Tongue (tissue), 2 donors: ENCODE data around the gene CDKL4. TPM values are rescaled to one million over a fixed set of nuclear protein-coding genes. Genes with fewer than 3 reads are reported as not detected.
"Not testable (repeated sequence)": the region's sequence is repeated elsewhere in the genome, so short reads cannot be mapped to it uniquely, and the experiment has no call there.

Source experiments
- DNase-seq: peaks from one replicate; pipeline ENCODE4 v3.0.0-alpha.2; 2015
- total RNA-seq: library from RNA; depleted of rRNA; stranded (reverse); fragments of >200 nt; gene quantifications from one replicate; pipeline ENCODE4 v1.2.3, GENCODE V29; 2014

CDKL4 gene
- 1.8 TPM for total RNA-seq

DNA sequence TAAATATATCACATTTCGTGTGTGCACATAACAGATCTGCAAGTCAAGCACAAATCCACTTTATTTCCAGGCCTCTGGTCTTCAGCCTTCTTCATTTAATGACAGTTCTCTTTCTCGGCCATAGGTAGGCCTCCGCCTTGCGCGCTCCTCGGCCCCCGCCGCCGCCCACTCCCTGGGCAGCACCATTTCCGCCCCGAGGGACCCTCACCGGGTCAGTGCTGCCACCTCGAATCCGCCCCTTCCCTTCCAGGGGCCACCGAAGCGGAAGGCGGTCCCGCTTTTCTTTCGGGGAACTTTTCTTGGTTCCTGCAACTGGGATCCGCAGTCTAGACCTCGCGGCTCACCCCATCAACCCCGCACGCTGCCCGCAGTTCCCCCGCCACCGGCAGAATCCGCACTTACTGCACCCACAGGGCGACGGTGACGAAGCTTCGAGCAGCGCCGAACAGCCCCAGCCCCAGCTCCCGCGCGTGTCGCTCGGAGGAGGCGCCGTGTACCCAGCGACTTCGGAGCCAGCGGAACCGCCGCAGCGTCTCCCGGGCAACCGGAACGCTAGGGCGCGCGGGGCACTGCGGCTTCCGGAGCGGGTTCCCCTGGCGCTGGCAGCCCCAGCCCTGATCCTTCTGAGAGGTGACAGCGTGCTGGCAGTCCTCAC is at the start of gene CDKL4:
CDKL4 (minus strand) TSS at position 502 of the 655 bp plus-strand sequence.
- DNase-seq = peak; percentile 8

GRCh38 chr2:39290433-39290832 is 46.7 kb upstream of the CDKL4 start:
- no peak for DNase-seq

- DNase-seq = no peak
Observed at GRCh38 chr2:39289609-39290008, 45.8 kb upstream of the CDKL4 start.

- DNase-seq = no peak
Observed at GRCh38 chr2:39283561-39283960, 39.8 kb upstream of the CDKL4 start.

- DNase-seq = no peak
Observed at GRCh38 chr2:39281391-39281790, 37.6 kb upstream of the CDKL4 start.

DNA sequence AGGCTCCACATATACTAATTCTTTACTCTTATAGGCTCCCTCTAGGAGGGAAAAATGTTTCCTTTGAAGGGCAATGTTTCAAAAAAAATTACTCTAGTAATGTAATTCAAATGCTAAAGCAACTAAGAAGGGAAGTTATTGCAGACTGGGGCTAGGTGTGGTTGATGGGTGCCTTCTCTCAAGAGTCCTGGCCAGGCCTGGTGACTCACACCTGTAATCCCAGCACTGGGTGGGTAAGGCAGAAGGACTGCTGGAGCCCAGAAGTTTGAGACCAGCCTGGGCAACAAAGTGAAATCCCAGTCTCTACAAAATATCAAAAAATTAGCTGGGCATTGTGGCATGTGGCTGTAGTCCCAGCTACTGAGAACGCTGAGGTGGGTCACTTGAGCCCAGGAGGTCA is 31.2 kb upstream of the CDKL4 start:
- DNase-seq = no peak

GRCh38 chr2:39269941-39270340 is 26.2 kb upstream of the CDKL4 start:
- DNase-seq = no peak

DNA sequence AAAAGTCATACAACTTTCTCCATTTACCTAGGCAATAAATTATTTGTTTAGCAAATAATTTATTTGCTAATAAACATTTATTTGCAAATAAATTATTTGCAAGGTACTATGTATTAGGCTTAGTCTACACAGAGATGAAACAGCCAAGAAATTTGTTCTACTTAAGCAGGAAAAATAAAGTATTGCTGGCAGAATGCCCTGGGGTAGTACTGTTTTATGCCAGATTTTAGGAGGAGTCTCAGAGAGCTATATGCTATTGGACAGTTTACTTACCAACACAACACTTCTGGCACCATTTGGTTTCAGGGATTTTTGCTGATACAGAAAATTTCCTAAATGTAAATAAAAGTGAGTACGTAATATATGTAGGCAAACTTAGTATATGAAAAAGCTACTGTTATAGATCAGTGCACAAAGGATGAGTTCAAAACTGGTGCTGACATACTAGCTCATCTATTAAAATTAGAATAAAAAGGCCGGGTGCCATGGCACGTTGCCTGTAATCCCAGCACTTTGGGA is 23.2 kb upstream of the CDKL4 start:
- no peak for DNase-seq

GRCh38 chr2:39266139-39266805 is 22.5 kb upstream of the CDKL4 start:
- no peak for DNase-seq

- no peak for DNase-seq
Observed at GRCh38 chr2:39265315-39265714, 21.5 kb upstream of the CDKL4 start.

DNA sequence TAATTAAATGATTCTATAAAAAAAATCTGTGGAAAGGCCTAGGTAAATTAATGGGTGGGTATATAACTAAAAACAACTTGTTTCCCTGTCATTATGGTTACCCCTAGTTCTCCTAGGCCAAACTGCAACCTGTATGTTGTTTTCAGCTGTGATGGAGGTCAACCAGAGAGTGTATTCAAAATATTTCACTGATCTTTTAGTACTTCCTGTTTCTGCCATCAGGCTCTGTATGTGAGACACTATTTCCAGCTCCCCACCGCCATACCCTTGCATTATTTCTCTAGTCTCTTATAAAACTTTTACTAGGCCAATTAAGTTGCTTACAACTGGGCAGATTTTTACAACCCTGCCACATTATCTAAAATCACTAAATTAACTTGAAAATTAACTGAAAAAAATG is 21.0 kb upstream of the CDKL4 start:
- DNase-seq = no peak

GRCh38 chr2:39260087-39260486 is 16.3 kb upstream of the CDKL4 start:
- no peak for DNase-seq

- no peak for DNase-seq
Observed at GRCh38 chr2:39256040-39256439, 12.3 kb upstream of the CDKL4 start.

DNA sequence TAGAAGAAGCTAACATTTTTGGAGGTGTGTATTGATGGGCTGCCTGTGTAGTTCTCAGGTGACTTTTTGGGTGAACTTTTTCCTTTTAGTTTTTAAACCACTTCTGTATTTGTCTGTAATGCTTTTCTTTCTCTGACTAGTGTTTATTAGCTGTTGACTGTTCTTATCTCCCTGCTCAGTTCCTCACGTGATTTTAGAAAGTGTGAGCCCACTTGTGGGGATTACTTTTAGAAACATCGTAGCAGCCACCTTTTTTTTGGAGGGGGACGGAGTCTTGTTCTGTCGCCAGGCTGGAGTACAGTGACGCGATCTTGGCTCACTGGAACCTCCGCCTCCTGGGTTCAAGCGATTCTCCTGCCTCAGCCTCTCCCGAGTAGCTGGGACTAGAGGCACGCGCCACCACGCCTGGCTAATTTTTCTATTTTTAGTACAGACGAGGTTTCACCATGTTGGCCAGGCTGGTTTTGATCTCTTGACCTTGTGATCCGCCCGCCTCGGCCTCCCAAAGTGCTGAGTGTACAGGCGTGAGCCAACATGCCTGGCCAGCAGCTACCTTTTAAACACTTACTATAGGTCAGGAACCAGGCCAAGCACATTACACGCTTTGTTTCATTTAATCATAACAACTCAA is 9.2 kb upstream of the CDKL4 start:
- no peak for DNase-seq

- DNase-seq = no peak
Observed at GRCh38 chr2:39247512-39248043, 3.8 kb upstream of the CDKL4 start.

- no peak for DNase-seq
Observed at GRCh38 chr2:39246382-39246980, 2.7 kb upstream of the CDKL4 start.

- DNase-seq = not testable (repeated sequence)
Observed at GRCh38 chr2:39244963-39245625, 1.3 kb upstream of the CDKL4 start.

DNA sequence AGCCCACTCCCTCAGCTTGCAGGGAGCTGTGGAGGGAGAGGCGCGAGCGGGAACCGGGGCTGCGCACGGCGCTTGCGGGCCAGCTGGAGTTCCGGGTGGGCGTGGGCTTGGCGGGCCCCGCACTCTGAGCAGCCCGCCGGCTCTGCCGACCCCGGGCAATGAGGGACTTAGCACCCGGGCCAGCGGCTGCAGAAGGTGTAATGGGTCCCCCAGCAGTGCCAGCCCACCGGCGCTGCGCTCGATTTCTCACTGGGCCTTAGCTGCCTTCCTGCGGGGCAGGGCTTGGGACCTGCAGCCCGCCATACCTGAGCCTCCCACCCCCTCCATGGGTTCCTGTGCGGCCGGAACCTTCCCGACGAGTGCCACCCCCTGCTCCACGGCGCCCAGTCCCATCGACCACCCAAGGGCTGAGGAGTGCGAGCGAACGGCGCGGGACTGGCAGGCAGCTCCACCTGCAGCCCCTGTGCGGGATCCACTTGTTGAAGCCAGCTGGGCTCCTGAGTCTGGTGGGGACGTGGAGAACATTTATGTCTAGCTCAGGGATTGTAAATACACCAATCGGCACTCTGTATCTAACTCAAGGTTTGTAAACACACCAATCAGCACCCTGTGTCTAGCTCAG is 582 bp upstream of the CDKL4 start:
- DNase-seq = not testable (repeated sequence)

- DNase-seq = no peak
Observed at GRCh38 chr2:39241588-39241987, 2.2 kb downstream of the CDKL4 start.

DNA sequence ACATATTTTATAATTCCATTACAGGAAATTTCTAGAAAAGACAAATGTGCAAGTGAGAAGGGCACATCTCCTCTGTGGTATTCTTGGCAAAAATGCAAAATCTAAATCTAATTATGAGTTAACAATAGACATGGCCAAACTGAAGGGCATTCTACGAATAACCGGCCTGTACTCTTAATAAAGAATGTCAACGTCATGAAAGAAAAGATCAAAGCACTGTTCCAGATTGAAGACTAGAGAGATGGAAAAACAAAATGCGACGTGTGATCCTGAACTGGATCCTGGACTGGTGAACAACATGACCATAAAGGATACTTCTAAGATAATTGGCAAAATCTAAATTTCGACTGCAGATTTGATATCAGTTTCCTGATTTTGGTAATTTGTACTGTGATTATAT is 3.0 kb downstream of the CDKL4 start:
- no peak for DNase-seq

- no peak for DNase-seq
Observed at GRCh38 chr2:39234754-39235153, 9.0 kb downstream of the CDKL4 start.

GRCh38 chr2:39232141-39232540 is 11.6 kb downstream of the CDKL4 start:
- DNase-seq = no peak
